Measurements from ENCODE around the gene CA10.

DNA sequence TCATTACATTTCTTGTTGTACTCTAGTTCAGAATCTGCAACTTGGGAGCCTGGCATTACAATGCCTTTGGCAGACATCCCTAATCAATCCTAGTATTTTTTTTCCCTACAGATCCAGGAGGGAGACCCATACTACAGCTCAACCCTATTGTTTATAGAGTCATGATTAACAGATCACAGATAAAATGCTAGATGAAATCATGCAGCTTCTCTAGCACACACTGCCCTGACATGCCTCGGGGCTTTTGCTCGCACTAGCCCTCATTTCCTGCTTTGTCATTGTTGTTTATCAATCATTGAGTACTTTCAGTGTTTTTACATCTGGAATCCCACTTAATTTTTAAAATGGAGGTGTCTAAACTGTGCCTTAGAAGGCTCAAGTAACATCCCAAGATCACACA is 412.5 kb downstream of the CA10 start:
- TF ChIP-seq, protein P1, sequence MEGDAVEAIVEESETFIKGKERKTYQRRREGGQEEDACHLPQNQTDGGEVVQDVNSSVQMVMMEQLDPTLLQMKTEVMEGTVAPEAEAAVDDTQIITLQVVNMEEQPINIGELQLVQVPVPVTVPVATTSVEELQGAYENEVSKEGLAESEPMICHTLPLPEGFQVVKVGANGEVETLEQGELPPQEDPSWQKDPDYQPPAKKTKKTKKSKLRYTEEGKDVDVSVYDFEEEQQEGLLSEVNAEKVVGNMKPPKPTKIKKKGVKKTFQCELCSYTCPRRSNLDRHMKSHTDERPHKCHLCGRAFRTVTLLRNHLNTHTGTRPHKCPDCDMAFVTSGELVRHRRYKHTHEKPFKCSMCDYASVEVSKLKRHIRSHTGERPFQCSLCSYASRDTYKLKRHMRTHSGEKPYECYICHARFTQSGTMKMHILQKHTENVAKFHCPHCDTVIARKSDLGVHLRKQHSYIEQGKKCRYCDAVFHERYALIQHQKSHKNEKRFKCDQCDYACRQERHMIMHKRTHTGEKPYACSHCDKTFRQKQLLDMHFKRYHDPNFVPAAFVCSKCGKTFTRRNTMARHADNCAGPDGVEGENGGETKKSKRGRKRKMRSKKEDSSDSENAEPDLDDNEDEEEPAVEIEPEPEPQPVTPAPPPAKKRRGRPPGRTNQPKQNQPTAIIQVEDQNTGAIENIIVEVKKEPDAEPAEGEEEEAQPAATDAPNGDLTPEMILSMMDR (IDR thresholded peaks at IDR 0.05): no peak
- TF ChIP-seq POLR2A (IDR thresholded peaks at IDR 0.05): no peak

Data from right lobe of liver (tissue), 4 donors.